ENCODE data around the gene SLC25A19.
A peak's percentile ranks its signal among the peaks of the same experiment; 100 is the strongest.

The SLC25A19 gene

DNA sequence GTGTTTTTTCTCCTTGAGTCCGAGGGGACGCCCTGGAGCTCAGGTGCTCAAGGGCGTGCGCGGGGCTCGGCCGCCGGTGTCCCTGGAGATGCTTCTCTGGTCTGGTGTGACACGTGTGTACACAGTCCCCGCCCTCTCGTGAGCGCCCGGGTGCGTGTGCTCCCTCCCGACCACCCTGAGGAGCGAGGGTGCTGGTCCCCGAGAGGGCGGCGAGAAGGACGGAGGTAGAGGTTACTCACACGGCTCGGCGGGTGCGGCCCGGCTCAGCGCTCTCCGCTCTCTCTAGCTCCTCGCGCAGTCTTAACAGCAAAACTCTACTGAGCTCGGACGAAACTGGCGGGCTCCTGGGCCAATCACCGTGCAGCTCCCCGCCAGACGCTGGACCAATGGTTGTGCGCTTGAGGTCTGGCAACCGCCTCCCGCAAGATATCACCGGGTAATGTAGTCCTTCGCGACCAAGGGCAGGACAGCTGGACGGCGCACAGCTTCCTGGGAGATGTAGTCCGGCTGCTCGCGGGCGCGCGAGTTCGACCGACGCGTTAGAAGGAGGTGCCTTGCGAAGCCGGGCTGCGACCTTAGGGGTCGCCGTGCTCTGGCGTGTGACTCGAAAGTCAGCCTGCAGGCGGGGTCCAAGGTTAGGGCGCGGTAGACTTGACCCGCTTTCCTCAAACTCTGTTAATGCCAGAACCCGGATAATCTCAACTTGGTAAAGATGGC is at the start of gene SLC25A19:
SLC25A19 (minus strand) TSS at position 319 of the 717 bp plus-strand sequence. CDS start 2,669 bp downstream, outside the sequence.
- Histone ChIP-seq H3K4me1 (ENCODE audit: control insufficient read depth in 5 of 5, insufficient read depth in 5 of 5, low read length in 5 of 5) (peaks cover 0 to 16% (median 16%) of the 10 kb centered on the region in 5 donors), H3K9ac (ENCODE audit: low read length in 5 of 5) (peak within 1 kb of the TSS; percentile 75 to 94 (median 90)), H3K27me3 (ENCODE audit: control insufficient read depth in 5 of 5, insufficient read depth in 4 of 5, low read length in 5 of 5) (no peaks in the 10 kb centered on the region), H3K27ac (ENCODE audit: low read depth, low read length) (peak within 1 kb of the TSS; percentile 96), H3K4me3 (ENCODE audit: low read depth in 1 of 5, low read length in 5 of 5) (peak within 1 kb of the TSS; percentile 67 to 95 (median 93)), H3K36me3 (ENCODE audit: control insufficient read depth in 5 of 5, insufficient read depth in 5 of 5, low read length in 5 of 5) (peaks cover 0 to 19% (median 12%) of the 10 kb centered on the region in 5 donors), H3K9me3 (ENCODE audit: control insufficient read depth in 5 of 5, low read length in 5 of 5) (no peaks in the 10 kb centered on the region)

DNA sequence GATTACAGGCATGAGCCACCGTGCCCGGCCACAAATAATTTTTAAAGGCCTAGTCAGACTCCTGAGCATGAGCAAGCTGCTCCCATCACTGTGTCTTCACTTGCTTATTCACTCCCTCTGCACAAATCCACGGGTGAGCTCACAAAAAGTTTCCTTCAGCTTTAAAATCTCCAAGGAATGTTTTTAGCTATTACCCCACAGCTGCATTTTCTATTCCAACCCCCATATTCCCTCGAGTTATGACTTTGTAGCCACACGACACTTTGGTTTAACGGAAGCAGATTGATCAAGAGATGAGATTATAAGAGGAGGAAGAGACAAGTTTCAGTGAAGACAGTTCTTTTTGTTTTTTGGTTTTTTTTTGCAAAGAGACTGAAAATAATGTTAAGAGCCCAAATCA is 49.1 kb upstream of the SLC25A19 start:
- H3K4me3 ChIP-seq (ENCODE audit: low read depth in 1 of 5, low read length in 5 of 5) = no peak overlapping the region
- peak overlapping the region in 1 of 5 donors; percentile 20 for H3K9ac ChIP-seq (ENCODE audit: low read length in 5 of 5)
- no peaks in the 10 kb centered on the region for H3K27me3 ChIP-seq (ENCODE audit: control insufficient read depth in 5 of 5, insufficient read depth in 4 of 5, low read length in 5 of 5)
- H3K4me1 ChIP-seq (ENCODE audit: control insufficient read depth in 5 of 5, insufficient read depth in 5 of 5, low read length in 5 of 5) = peaks cover 0 to 47% (median 31%) of the 10 kb centered on the region in 5 donors
- no peaks in the 10 kb centered on the region for H3K36me3 ChIP-seq (ENCODE audit: control insufficient read depth in 5 of 5, insufficient read depth in 5 of 5, low read length in 5 of 5)
- no peaks in the 10 kb centered on the region for H3K9me3 ChIP-seq (ENCODE audit: control insufficient read depth in 5 of 5, low read length in 5 of 5)
- peak overlapping the region; percentile 54 for H3K27ac ChIP-seq (ENCODE audit: low read depth, low read length)

DNA sequence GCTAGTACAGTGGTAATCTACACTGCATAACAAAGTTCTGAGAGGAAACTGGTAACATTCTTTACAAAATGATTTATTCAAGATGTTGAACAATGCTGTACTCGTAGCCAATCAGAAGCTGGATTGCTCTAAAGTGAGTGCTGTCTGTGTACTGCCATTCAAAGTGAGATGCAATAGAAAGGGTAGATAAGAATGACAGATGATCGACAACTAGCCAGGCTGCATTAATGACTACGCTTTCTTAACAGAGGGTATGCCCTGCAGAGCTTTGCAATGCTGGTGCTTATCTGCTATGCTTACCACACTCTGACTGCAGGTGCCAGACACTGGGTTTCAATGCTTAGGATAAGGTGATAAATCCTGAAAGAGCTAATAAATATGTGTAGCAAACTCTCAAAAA is 46.1 kb upstream of the SLC25A19 start:
- H3K9me3 ChIP-seq (ENCODE audit: control insufficient read depth in 5 of 5, low read length in 5 of 5) = no peaks in the 10 kb centered on the region
- H3K9ac ChIP-seq (ENCODE audit: low read length in 5 of 5) = no peak overlapping the region
- H3K4me1 ChIP-seq (ENCODE audit: control insufficient read depth in 5 of 5, insufficient read depth in 5 of 5, low read length in 5 of 5) = peaks cover 0 to 25% (median 22%) of the 10 kb centered on the region in 5 donors
- H3K27me3 ChIP-seq (ENCODE audit: control insufficient read depth in 5 of 5, insufficient read depth in 4 of 5, low read length in 5 of 5) = no peaks in the 10 kb centered on the region
- peaks cover 0 to 16% (median 2%) of the 10 kb centered on the region in 5 donors for H3K36me3 ChIP-seq (ENCODE audit: control insufficient read depth in 5 of 5, insufficient read depth in 5 of 5, low read length in 5 of 5)
- no peak overlapping the region for H3K27ac ChIP-seq (ENCODE audit: low read depth, low read length)
- no peak overlapping the region for H3K4me3 ChIP-seq (ENCODE audit: low read depth in 1 of 5, low read length in 5 of 5)

DNA sequence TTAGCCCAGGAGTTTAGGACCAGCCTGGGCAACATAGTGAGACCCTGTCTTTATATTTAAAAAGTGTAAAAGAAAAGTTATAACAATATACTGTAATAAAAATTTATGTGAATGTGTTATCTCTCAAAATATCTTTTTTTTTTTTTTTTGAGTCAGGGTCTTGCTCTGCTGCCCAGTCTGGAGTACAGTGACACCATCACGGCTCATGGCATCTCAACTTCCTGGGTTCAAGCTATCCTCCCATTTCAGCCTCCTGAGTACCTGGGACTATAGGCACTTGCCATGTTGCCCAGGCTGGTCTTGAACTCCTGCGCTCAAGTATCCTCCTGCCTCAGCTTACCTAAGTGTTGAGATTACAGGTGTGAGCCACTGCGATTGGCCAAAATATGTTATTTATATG is 45.5 kb upstream of the SLC25A19 start:
- Histone ChIP-seq H3K9ac (ENCODE audit: low read length in 5 of 5) (no peak overlapping the region), H3K27me3 (ENCODE audit: control insufficient read depth in 5 of 5, insufficient read depth in 4 of 5, low read length in 5 of 5) (no peaks in the 10 kb centered on the region), H3K4me1 (ENCODE audit: control insufficient read depth in 5 of 5, insufficient read depth in 5 of 5, low read length in 5 of 5) (peaks cover 0 to 25% (median 16%) of the 10 kb centered on the region in 5 donors), H3K27ac (ENCODE audit: low read depth, low read length) (no peak overlapping the region), H3K9me3 (ENCODE audit: control insufficient read depth in 5 of 5, low read length in 5 of 5) (no peaks in the 10 kb centered on the region), H3K36me3 (ENCODE audit: control insufficient read depth in 5 of 5, insufficient read depth in 5 of 5, low read length in 5 of 5) (peaks cover 0 to 16% (median 2%) of the 10 kb centered on the region in 5 donors), H3K4me3 (ENCODE audit: low read depth in 1 of 5, low read length in 5 of 5) (no peak overlapping the region)

- H3K4me3 ChIP-seq (ENCODE audit: low read depth in 1 of 5, low read length in 5 of 5) = no peak overlapping the region
- no peak overlapping the region for H3K27ac ChIP-seq (ENCODE audit: low read depth, low read length)
- peaks cover 0 to 17% (median 1%) of the 10 kb centered on the region in 5 donors for H3K4me1 ChIP-seq (ENCODE audit: control insufficient read depth in 5 of 5, insufficient read depth in 5 of 5, low read length in 5 of 5)
- peaks cover 0 to 16% (median 3%) of the 10 kb centered on the region in 5 donors for H3K36me3 ChIP-seq (ENCODE audit: control insufficient read depth in 5 of 5, insufficient read depth in 5 of 5, low read length in 5 of 5)
- H3K9ac ChIP-seq (ENCODE audit: low read length in 5 of 5) = no peak overlapping the region
- H3K9me3 ChIP-seq (ENCODE audit: control insufficient read depth in 5 of 5, low read length in 5 of 5) = no peaks in the 10 kb centered on the region
- H3K27me3 ChIP-seq (ENCODE audit: control insufficient read depth in 5 of 5, insufficient read depth in 4 of 5, low read length in 5 of 5) = no peaks in the 10 kb centered on the region
Measured at GRCh38 chr17:75331671-75332070, 42.4 kb upstream of the SLC25A19 start.

GRCh38 chr17:75327757-75328156 is 38.5 kb upstream of the SLC25A19 start:
- Histone ChIP-seq H3K36me3 (ENCODE audit: control insufficient read depth in 5 of 5, insufficient read depth in 5 of 5, low read length in 5 of 5) (peaks cover 0 to 24% (median 3%) of the 10 kb centered on the region in 5 donors), H3K27ac (ENCODE audit: low read depth, low read length) (no peak overlapping the region)

GRCh38 chr17:75326226-75326848 is 37.1 kb upstream of the SLC25A19 start:
- Histone ChIP-seq H3K4me3 (ENCODE audit: low read depth in 1 of 5, low read length in 5 of 5) (no peak overlapping the region), H3K27ac (ENCODE audit: low read depth, low read length) (peak overlapping the region; percentile 76), H3K9ac (ENCODE audit: low read length in 5 of 5) (peak overlapping the region in 4 of 5 donors; percentile 1 to 28 (median 12)), H3K9me3 (ENCODE audit: control insufficient read depth in 5 of 5, low read length in 5 of 5) (no peaks in the 10 kb centered on the region), H3K36me3 (ENCODE audit: control insufficient read depth in 5 of 5, insufficient read depth in 5 of 5, low read length in 5 of 5) (peaks cover 0 to 23% (median 12%) of the 10 kb centered on the region in 5 donors), H3K27me3 (ENCODE audit: control insufficient read depth in 5 of 5, insufficient read depth in 4 of 5, low read length in 5 of 5) (no peaks in the 10 kb centered on the region), H3K4me1 (ENCODE audit: control insufficient read depth in 5 of 5, insufficient read depth in 5 of 5, low read length in 5 of 5) (peaks cover 5 to 33% (median 23%) of the 10 kb centered on the region in 5 donors)

More at GRCh38 chr17:75327757-75328156, 38.5 kb upstream of the SLC25A19 start:
- Histone ChIP-seq H3K9ac (ENCODE audit: low read length in 5 of 5) (no peak overlapping the region), H3K4me1 (ENCODE audit: control insufficient read depth in 5 of 5, insufficient read depth in 5 of 5, low read length in 5 of 5) (peaks cover 5 to 40% (median 23%) of the 10 kb centered on the region in 5 donors), H3K27me3 (ENCODE audit: control insufficient read depth in 5 of 5, insufficient read depth in 4 of 5, low read length in 5 of 5) (no peaks in the 10 kb centered on the region), H3K9me3 (ENCODE audit: control insufficient read depth in 5 of 5, low read length in 5 of 5) (no peaks in the 10 kb centered on the region), H3K4me3 (ENCODE audit: low read depth in 1 of 5, low read length in 5 of 5) (no peak overlapping the region)

- Histone ChIP-seq H3K36me3 (ENCODE audit: control insufficient read depth in 5 of 5, insufficient read depth in 5 of 5, low read length in 5 of 5) (peaks cover 0 to 23% (median 15%) of the 10 kb centered on the region in 5 donors), H3K4me1 (ENCODE audit: control insufficient read depth in 5 of 5, insufficient read depth in 5 of 5, low read length in 5 of 5) (peaks cover 5 to 29% (median 23%) of the 10 kb centered on the region in 5 donors), H3K27ac (ENCODE audit: low read depth, low read length) (peak overlapping the region; percentile 76), H3K27me3 (ENCODE audit: control insufficient read depth in 5 of 5, insufficient read depth in 4 of 5, low read length in 5 of 5) (no peaks in the 10 kb centered on the region), H3K9me3 (ENCODE audit: control insufficient read depth in 5 of 5, low read length in 5 of 5) (no peaks in the 10 kb centered on the region), H3K9ac (ENCODE audit: low read length in 5 of 5) (peak overlapping the region in 3 of 5 donors; percentile 1 to 16 (median 8)), H3K4me3 (ENCODE audit: low read depth in 1 of 5, low read length in 5 of 5) (no peak overlapping the region)
Measured at GRCh38 chr17:75325827-75326225, 36.6 kb upstream of the SLC25A19 start.

DNA sequence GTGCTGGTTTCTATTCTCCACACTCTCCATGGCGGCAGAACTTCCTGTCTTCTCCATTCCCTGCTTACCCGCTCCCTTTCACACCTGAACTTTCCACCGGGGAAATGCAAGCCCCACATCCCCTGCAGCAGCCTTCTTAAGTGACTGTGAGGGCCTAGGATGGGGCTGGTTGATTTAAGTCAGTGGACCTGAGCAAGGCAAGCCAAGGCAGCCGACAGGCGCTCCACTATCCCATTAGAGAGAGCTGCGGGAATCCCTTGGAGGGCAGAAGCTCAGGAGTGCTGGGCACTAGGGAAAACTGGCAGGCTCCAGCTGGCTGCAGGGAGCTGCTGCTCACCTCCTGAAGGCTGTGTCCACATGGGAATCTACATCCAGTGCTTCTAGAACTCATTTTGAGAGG is 36.1 kb upstream of the SLC25A19 start:
- Histone ChIP-seq H3K36me3 (ENCODE audit: control insufficient read depth in 5 of 5, insufficient read depth in 5 of 5, low read length in 5 of 5) (peaks cover 0 to 25% (median 18%) of the 10 kb centered on the region in 5 donors), H3K4me1 (ENCODE audit: control insufficient read depth in 5 of 5, insufficient read depth in 5 of 5, low read length in 5 of 5) (peaks cover 5 to 29% (median 23%) of the 10 kb centered on the region in 5 donors)

GRCh38 chr17:75321506-75321905 is 32.3 kb upstream of the SLC25A19 start:
- Histone ChIP-seq H3K4me1 (ENCODE audit: control insufficient read depth in 5 of 5, insufficient read depth in 5 of 5, low read length in 5 of 5) (peaks cover 5 to 33% (median 20%) of the 10 kb centered on the region in 5 donors), H3K27ac (ENCODE audit: low read depth, low read length) (no peak overlapping the region), H3K9ac (ENCODE audit: low read length in 5 of 5) (no peak overlapping the region), H3K4me3 (ENCODE audit: low read depth in 1 of 5, low read length in 5 of 5) (no peak overlapping the region), H3K36me3 (ENCODE audit: control insufficient read depth in 5 of 5, insufficient read depth in 5 of 5, low read length in 5 of 5) (peaks cover 0 to 55% (median 42%) of the 10 kb centered on the region in 5 donors), H3K27me3 (ENCODE audit: control insufficient read depth in 5 of 5, insufficient read depth in 4 of 5, low read length in 5 of 5) (no peaks in the 10 kb centered on the region), H3K9me3 (ENCODE audit: control insufficient read depth in 5 of 5, low read length in 5 of 5) (no peaks in the 10 kb centered on the region)

More for the DNA sequence above, 36.1 kb upstream of the SLC25A19 start:
- Histone ChIP-seq H3K27ac (ENCODE audit: low read depth, low read length) (peak overlapping the region; percentile 76), H3K9me3 (ENCODE audit: control insufficient read depth in 5 of 5, low read length in 5 of 5) (no peaks in the 10 kb centered on the region), H3K4me3 (ENCODE audit: low read depth in 1 of 5, low read length in 5 of 5) (peak overlapping the region in 1 of 5 donors; percentile 0), H3K27me3 (ENCODE audit: control insufficient read depth in 5 of 5, insufficient read depth in 4 of 5, low read length in 5 of 5) (no peaks in the 10 kb centered on the region), H3K9ac (ENCODE audit: low read length in 5 of 5) (peak overlapping the region in 2 of 5 donors; percentile 1 to 20)
